ENCODE measurements around the gene MAP3K9.

The MAP3K9 gene

GRCh38 chr14:70785556-70785955 lies 23.8 kb downstream of the MAP3K9 start:
- DNase-seq (ENCODE audit: low read depth in 2 of 2): no peak

DNA sequence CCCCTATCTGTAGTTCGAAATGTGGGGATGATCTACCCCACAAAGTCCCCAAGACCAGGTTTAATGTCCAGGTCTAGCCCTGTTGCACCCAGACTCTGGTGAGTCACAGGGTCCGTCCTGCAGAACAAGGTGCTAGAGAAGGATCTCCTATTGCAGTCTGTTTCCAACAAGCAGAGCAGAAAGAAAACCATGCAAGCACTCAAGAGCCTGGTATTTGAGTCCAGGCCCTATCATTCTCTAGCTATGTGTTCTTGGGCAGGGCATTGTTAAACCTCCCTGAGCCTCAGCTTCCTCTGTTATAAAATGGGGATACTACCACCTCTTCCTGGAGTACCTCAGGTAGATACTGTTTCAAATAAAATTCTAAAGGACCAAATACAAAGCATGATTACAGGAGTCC lies 24.4 kb downstream of the MAP3K9 start:
- no peak for DNase-seq (ENCODE audit: low read depth in 2 of 2)

GRCh38 chr14:70782361-70782760 lies 27.0 kb downstream of the MAP3K9 start:
- no peak for DNase-seq (ENCODE audit: low read depth in 2 of 2)

GRCh38 chr14:70780396-70781075 lies 28.8 kb downstream of the MAP3K9 start:
- no peak for DNase-seq (ENCODE audit: low read depth in 2 of 2)

DNA sequence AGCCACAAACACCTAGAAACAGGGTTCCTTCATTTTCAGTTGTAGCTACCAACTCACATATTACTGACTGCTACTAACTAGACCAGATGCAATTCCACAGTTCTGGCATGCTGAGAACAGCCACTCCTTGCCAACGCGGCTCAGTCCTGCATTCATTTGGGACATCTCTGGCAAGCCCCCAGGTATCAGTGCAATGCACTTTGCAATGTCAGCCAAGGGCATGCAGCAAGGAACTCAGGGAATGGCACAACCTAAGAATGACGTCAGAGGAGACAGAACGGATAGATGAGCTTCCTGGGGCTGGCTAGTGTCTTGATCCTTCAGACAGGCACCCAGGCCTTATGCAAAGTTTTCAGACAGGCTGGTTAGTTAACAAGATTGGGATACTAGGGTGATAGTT lies 29.6 kb downstream of the MAP3K9 start:
- no peak for DNase-seq (ENCODE audit: low read depth in 2 of 2)

- DNase-seq (ENCODE audit: low read depth in 2 of 2): no peak
Observed at GRCh38 chr14:70776197-70776596, 33.1 kb downstream of the MAP3K9 start.

DNA sequence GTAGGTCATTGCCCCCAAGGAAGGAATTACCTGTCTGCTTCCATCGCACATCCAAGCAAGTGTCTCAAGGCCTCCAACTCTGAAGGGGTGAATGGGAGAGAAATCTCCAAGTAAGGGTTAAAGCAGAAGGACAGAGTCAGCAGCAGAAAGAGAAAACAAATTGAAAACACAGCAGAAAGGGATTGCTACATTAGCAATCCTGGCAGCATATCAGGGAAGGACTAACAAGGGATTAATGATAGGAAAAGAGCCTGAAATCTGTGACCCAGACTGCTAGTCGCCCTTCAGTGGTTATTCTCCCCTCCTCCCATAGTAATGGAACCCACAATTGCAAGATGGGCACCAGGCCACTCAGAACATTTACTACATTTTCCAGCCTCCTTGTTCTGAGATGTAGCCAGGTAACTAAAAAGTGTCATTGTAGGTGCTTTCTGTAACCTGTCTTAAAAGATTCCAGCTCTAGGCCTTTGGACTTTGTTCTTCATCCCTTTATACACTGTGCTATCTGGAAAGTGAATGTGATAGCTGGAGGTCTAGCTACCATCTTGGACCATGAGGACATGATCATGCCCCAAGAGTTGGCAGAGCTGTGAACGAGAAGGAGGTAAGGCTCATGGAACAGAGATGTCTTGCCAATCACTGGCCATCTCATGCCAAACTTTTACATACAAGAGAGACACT lies 36.0 kb downstream of the MAP3K9 start:
- no peak for DNase-seq (ENCODE audit: low read depth in 2 of 2)

DNA sequence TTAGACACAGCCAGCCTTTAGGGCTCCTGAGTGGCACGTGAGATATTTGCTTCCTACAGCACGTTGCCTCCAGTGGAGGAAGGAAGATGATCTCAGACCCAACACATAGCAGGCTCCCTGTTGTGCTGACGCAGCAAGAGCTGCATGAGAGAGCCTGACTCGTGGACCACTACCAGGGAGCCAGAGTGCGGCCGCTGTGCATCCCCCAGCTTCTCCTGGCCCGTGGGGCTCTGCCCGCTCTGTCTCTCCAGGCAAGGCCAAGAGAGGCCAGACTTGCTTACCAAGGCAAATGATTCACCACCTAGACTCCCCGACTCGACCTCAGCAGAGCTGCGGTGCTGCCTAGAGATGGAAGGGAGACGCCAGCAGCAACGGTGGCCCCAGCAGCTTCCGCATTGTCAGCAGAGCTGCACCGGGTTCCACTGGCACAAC lies 37.5 kb downstream of the MAP3K9 start:
- no peak for DNase-seq (ENCODE audit: low read depth in 2 of 2)

DNA sequence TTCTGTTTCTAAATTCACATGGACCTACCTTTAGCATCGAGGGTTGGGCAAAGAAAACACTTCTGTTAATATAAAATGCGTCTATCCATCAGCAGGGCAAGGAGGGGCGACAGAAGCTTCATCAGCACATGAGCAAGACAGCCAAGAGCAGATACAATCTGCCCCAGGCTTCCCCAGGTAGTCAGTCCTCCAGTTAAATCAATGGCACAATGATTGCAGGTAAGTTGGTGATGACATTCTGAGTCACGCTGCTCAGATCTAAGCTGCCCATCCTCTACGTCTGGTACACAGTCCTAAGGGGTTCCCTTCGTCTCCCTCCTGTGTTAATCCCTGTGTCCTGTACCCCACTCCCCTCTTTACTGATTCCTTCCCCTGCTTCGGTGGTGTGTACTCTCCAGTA lies 38.8 kb downstream of the MAP3K9 start:
- DNase-seq (ENCODE audit: low read depth in 2 of 2): no peak

GRCh38 chr14:70759398-70759797 lies 49.9 kb downstream of the MAP3K9 start:
- no peak for DNase-seq (ENCODE audit: low read depth in 2 of 2)

- no peak for DNase-seq (ENCODE audit: low read depth in 2 of 2)
Observed at GRCh38 chr14:70755655-70756054, 53.7 kb downstream of the MAP3K9 start.

- DNase-seq (ENCODE audit: low read depth in 2 of 2): no peak
Observed at GRCh38 chr14:70754991-70755390, 54.3 kb downstream of the MAP3K9 start.

DNA sequence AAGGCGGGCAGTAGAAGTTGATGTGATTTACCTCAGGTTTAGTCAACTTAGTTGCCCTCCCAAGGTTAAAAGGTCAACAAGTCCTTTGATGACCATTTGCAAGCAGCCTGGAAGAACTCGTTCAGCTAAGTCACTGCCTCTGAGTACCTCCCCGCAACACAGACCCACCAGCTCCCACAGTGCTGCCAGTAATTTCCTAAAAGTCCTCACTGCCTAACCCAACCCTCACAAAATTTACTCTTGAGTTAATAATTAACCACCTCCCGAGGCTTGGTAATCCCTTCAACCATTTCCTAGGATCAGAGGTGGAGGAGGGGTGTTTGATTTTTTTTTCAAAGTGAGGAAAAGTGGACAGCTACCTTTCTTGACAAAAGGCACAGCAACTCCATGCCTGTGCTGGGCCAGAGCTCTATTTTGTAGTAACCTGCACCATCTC lies 55.8 kb downstream of the MAP3K9 start:
- no peak for DNase-seq (ENCODE audit: low read depth in 2 of 2)

- no peak for DNase-seq (ENCODE audit: low read depth in 2 of 2)
Observed at GRCh38 chr14:70748422-70748821, 60.9 kb downstream of the MAP3K9 start.

DNA sequence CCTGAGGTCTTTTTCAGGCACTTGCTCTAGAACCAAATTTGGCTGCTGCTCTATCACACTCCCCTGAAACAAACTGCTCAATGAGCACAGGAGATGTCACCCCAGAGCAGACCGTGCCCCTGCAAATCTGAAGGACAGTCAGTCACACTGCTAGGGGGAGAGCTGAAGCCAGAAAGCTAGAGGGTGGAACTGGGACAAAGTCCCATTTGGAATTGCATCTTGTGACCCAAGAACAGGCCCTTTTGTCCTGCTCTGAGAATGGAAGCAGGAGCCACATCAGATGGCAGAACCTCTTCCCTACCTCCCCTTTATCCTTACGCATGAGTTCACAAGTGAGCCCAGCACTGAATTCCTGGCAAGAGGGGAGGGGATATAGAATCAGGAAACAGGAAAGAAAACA lies 64.7 kb downstream of the MAP3K9 start:
- DNase-seq (ENCODE audit: low read depth in 2 of 2): no peak

- DNase-seq (ENCODE audit: low read depth in 2 of 2): no peak
Observed at GRCh38 chr14:70742316-70742715, 67.0 kb downstream of the MAP3K9 start.

DNA sequence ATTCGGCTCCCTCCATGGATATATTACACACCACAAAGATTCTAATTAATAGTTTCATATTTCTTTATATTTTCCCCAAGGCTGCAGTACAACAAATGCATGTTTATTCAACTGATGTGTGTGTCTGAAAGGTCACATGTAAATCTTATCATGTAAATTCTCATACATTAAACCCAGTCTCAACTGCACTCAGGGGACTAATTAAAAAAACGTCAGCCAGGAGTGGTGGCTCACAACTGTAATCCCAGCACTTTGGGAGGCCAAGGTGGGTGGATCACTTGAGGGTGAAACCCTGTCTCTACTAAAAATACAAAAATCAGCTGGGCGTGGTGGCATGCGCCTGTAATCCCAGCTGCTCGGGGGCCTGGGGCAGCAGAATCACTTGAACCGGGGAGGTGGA lies 67.8 kb downstream of the MAP3K9 start:
- no peak for DNase-seq (ENCODE audit: low read depth in 2 of 2)

DNA sequence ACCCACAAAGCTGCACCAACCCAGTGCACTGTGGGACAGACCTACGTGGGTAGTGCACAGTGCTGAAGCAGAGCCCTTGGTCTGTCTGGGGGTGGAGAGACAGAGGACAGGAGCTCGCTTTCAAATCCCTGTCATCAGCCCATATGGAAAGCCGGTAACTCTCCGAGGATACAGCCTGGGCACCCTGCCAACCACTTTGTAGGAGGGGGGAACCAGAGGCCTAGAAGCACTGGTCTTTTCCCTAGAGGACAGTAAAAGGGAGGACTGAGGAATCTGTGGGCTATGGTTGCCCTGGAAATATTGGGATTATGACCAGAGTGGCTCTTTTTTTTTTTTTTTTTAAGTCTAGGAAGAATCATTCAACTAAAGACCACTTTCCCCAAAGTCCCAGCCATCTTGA lies 74.3 kb downstream of the MAP3K9 start:
- DNase-seq (ENCODE audit: low read depth in 2 of 2): no peak

DNA sequence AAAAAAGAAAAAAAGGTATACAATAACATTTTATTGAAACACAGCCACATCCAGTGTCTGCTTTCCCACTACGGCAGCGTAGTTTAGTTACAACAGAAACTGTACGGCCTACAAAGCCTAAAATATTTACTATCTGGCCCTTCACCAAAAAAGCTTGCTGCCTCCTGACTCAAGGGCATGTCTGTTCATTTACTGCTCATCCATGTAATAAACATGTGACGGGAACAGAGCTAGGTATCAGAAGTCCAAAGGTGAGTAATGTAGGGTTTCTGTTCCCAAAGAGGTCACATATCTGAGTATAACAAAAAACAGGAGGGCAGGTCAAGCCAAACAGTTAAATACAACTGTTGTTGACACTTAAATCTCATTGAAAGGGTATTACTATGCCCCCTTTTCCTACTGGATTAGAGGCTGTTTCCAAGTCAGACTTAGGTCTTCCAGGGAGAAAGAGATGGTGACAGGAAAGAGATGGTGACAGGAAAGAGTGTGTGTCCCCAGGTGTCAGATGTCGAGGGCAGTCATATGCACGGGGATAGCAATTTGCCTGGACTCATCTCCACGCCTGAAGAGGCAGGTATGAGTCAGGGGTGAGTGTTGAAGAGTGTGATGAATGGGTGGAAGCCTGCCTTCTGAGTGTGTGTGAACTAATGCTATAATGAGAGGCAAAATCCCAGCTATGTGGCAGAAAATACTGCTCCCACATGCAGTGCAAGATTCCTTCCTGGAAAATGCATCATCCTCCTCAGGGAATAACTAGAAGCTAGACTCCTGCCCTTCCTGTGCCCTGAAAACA lies 77.7 kb downstream of the MAP3K9 start:
- no peak for DNase-seq (ENCODE audit: low read depth in 2 of 2)

GRCh38 chr14:70730393-70730792 lies 78.9 kb downstream of the MAP3K9 start:
- no peak for DNase-seq (ENCODE audit: low read depth in 2 of 2)

DNA sequence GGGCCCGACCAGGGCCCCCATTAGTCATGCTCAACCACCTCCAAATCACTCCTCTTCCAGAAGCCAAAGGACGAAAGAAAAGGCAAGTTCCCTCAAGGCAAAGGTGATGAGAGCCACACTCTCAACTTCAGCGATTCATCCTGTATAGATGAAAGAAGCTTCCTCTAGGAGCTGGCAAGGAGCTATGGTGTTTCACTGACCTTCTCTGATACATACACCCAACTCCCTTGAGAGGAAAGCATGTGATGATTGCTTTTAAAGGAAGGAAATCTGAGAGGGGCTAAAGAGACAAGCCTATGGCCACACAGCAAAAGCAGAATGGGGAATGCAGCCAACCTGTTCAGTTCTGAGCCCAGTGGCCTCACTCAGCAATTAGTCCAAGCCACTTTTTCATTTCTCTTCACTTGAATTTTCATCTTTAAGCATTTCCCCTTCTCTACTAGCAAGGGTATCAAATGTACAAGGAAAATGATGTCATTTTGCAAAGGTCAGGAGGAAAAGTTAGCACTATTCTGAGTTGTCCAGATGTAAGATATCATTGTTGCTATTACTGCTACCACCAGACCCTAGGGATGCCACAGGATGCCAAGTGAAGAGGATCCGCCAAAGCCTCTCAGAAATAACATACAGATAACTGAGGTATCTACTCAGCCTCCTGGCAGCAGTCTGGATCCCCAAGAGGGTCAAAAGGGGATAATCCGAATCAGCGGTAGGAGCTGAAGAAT lies 82.5 kb downstream of the MAP3K9 start:
- DNase-seq (ENCODE audit: low read depth in 2 of 2): no peak

GRCh38 chr14:70724944-70725343 lies 84.4 kb downstream of the MAP3K9 start:
- no peak for DNase-seq (ENCODE audit: low read depth in 2 of 2)
